Choroid plexus epithelial cell (primary cell): Measurements from ENCODE around the gene ZNF423.

Experiments used
- DNase-seq: peaks from one replicate; pipeline ENCODE4 v3.0.0-alpha.2; 2010; ENCODE audit warnings: low read depth
- H3K4me3 ChIP-seq: 2 replicates; pipeline ENCODE4 v1.5.1; 2011; ENCODE audit warnings: low read depth, mild to moderate bottlenecking, control low read depth, low read length, moderate library complexity
- TF ChIP-seq, protein P1 (sequence below): conservative IDR thresholded peaks from 2 replicates; pipeline ENCODE4 v1.5.1; 2011; ENCODE audit warnings: low read depth, mild to moderate bottlenecking, control low read depth, inconsistent platforms, low read length, moderate library complexity

The ZNF423 gene

DNA sequence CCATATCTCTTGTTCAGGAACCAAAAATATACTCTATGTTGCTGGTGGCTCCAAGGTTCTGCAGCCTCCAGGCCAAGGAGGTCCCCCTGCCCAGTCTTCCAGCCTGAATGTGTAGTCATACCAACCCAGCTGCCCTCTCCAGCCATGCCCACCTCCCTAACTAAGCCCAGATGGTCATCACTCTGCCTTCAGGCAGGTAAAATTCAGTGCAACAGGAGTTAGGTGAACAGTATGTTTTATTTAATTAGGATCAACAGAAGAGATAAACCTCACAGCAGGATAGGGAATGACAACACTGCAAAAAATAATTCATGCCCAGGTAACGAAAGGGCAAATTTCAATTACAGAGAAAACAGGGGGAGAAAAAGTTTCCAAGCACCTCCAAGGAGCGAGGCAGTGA is 9.1 kb downstream of the ZNF423 start:
- TF ChIP-seq, protein P1, sequence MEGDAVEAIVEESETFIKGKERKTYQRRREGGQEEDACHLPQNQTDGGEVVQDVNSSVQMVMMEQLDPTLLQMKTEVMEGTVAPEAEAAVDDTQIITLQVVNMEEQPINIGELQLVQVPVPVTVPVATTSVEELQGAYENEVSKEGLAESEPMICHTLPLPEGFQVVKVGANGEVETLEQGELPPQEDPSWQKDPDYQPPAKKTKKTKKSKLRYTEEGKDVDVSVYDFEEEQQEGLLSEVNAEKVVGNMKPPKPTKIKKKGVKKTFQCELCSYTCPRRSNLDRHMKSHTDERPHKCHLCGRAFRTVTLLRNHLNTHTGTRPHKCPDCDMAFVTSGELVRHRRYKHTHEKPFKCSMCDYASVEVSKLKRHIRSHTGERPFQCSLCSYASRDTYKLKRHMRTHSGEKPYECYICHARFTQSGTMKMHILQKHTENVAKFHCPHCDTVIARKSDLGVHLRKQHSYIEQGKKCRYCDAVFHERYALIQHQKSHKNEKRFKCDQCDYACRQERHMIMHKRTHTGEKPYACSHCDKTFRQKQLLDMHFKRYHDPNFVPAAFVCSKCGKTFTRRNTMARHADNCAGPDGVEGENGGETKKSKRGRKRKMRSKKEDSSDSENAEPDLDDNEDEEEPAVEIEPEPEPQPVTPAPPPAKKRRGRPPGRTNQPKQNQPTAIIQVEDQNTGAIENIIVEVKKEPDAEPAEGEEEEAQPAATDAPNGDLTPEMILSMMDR = no peak
- no peak for DNase-seq
- H3K4me3 ChIP-seq = no peak overlapping the region

- no peak overlapping the region for H3K4me3 ChIP-seq
- TF ChIP-seq, protein P1 = no peak
- DNase-seq = no peak
Measured at GRCh38 chr16:49844359-49844758, 11.6 kb downstream of the ZNF423 start.

- DNase-seq = no peak
- TF ChIP-seq, protein P1 = no peak
- H3K4me3 ChIP-seq = no peak overlapping the region
Measured at GRCh38 chr16:49843758-49844157, 12.2 kb downstream of the ZNF423 start.

DNA sequence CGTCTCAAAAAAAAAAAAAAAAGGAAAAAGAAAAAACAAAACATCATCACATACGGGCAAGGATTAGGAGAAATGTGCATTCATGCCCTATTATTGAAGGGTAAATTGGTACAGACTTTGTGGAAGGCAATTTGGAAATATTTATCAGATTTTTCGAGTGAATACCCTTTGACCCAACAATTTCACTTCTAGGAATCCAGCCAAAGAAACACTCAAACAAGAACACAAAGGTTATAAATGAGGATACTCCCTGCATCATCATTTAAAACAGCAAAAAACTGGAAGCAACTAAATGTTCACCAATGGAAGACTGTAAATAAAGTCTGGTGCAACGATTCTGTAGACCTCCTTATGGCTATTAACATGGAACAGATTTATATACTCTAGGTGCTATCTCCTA is 12.9 kb downstream of the ZNF423 start:
- no peak overlapping the region for H3K4me3 ChIP-seq
- DNase-seq = no peak
- TF ChIP-seq, protein P1 = no peak

DNA sequence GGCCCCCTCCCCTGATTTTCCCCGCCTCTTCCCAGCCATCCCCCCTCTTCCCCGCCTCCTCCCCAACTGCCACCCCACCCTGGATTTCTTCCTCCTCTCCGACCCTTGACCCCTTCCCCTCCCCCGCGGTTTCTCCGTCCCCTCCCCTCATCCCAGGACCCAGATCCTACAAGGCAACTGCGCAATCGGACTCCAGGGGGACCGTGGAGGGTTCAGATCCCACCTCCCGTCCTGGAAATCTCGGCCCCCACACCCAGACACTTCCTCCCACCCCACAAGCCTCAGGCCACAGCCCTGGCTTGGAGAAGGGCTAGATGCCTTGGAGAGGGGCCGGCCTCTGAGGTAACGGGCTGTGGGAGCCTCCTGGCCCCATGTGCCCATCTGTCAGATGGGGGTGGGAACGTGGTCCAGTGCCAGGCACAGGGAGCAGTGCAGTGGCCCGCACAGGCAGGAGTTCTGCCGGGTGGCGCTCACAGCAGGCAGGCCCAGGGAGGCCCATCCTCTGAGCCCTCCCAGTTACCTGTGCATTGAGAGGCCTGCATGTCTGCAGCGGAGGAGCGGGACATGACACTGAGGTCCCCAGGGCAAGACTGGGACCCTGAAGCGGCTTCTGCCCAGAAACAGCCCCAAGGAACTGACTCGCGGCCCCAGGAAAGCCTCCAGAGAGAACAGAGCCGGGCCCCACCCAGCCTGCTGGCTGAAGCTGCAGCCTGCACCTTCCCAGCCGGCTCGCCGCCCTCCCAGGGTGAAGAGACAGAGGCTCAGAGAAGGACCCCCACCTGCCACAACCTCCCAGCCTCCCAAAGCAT is 16.7 kb downstream of the ZNF423 start:
- TF ChIP-seq, protein P1 = no peak
- H3K4me3 ChIP-seq = no peak overlapping the region
- DNase-seq = no peak

GRCh38 chr16:49838441-49839016 is 17.4 kb downstream of the ZNF423 start:
- TF ChIP-seq, protein P1 = no peak
- peak overlapping the region; percentile 33 for H3K4me3 ChIP-seq
- no peak for DNase-seq
